GM19043 (cell line): ENCODE measurements around the gene TSPO.

Source experiments
- ATAC-seq: cut with Tn5 transposase; IDR thresholded peaks from one replicate; pipeline ENCODE4 v1.9.1; 2021; ENCODE audit warnings: low read depth; ENCODE audit not compliant: unreplicated experiment

Gene TSPO

DNA sequence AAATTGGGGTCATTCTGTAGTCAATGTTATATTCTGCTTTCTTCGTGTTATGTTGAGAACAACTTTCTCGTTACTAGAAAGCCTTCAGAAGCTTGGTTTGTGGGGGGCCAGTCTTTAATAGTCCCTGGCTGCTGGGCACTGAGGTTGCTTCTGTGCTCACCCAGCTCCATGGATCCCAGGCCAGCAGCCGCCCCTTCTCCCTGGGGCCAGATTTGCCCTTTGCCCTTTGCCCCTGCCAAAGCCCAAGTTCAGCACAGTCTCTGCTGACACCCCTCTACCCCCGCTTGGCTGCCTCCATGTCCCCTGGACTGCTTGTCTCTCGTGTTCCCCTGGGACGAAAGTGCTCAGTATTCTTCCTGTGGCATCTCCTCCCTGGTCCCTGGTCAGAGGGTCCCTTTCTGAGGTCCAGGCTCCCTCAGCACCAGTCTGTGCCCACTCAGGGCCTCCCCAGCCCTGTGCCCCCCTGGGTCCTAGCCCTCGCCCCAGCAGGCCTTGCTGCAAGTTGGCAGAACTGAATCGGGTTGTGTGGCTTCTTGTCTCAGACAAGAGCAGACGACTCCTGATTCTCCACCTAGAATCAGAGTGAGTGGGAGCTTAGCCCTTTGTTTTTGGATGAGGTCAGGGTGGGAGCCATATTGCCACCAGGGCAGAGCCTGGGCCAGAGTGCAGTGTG, 6.7 kb downstream of the TSPO start:
- ATAC-seq = no peak

DNA sequence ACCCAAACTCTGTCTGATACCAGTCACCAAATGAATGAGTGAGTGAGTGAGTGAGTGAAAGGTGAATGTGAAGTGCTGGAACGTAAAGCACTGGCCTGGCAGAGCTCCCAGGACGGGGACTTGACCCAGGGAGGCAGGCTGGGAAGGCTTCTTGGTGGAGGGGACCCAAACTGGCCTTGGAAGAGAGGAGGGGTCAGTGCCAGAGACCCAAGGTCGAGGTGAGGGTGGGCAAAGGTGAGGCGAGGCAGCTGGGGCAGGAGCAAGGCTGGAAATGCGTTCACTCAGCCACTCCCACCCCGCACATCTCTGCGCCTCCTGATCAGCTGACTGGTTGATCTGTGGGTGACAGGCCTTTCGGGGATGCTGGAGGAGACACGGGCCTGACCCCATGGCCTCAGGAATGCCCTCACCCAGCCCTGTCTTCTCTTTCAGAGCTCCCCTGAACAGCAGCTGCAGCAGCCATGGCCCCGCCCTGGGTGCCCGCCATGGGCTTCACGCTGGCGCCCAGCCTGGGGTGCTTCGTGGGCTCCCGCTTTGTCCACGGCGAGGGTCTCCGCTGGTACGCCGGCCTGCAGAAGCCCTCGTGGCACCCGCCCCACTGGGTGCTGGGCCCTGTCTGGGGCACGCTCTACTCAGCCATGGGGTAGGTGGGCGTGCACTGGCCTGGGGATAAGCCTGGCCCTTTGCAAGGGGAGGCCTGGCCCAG, 7.6 kb downstream of the TSPO start:
- ATAC-seq = no peak

DNA sequence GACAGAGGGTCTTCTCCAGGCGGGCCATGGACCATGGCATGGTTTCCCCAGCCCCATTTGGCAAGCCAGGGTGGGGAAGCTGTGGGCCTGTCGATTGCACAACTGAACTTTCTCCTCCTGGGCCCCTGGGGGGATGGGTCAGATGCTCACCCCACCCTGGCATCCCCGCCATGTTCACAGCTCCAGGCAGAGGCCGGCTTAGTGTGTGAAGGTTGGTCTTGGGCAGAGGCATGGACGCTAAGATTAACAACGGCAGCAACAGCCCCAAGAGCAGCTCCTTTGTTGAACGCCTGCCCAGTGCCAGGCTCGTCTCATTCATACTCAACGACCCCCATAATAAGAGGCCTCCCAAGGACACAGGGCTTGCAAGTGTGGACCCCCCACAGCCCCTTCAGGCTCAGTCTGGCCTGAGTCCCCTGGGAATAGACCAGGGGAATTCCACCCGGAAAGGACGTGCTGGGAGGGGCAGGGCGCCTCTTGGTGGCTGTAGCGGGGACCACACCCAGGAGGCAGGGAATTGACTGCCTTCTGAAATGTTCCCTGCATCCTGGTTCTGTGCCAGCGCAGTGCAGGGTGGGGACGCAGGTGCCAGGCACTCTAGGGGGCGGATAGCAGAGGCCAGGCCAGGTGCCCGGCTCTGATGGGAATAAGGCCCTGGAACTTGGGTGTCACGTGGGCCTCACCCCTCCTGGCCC, 8.3 kb downstream of the TSPO start:
- ATAC-seq = no peak

DNA sequence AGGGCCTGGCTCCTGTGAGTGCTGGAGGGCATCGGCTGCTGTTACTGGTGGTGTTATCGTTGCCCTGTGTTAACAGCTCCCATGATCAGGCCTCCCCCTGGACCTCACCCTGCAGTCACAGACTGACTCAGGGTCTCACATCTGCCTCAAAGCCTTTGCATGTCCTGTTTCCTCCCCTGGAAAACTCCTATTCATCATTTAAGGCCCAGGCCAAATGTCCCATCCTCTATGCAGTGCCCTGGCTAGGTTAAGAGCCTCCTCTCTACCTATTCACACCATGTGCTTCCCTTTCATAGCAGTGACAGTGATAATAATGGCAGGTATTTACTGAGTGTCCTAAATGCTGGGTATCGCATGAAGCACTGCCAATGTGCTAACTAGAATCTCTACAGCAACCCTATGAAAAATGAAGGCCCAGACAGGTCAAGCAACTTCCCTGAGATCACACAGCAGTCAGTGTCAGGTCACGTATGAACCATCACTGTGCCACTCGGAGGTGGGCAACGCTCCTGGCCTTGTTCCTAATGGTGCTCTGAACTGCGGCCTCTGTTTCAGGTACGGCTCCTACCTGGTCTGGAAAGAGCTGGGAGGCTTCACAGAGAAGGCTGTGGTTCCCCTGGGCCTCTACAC, 9.3 kb downstream of the TSPO start:
- no peak for ATAC-seq

DNA sequence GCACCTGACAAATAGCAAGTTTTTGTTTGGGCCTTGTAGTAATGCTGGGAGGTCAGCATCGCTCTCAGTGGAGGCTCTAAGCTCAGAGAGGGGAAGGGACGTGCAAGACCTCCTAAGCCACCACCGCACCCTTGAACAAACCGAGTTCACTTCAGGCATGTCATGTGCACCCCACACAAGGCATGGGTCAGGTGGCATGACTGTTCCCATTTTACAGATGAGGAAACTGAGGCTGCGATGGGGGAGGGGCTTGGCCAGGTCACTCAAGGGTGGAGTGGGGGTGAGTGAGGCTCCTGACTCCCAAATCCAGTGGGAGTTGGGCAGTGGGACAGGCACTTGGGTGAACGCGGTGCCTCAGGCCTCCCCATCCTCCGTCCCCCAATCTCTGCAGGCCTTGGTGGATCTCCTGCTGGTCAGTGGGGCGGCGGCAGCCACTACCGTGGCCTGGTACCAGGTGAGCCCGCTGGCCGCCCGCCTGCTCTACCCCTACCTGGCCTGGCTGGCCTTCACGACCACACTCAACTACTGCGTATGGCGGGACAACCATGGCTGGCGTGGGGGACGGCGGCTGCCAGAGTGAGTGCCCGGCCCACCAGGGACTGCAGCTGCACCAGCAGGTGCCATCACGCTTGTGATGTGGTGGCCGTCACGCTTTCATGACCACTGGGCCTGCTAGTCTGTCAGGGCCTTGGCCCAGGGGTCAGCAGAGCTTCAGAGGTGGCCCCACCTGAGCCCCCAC, 11.2 kb downstream of the TSPO start:
- no peak for ATAC-seq

DNA sequence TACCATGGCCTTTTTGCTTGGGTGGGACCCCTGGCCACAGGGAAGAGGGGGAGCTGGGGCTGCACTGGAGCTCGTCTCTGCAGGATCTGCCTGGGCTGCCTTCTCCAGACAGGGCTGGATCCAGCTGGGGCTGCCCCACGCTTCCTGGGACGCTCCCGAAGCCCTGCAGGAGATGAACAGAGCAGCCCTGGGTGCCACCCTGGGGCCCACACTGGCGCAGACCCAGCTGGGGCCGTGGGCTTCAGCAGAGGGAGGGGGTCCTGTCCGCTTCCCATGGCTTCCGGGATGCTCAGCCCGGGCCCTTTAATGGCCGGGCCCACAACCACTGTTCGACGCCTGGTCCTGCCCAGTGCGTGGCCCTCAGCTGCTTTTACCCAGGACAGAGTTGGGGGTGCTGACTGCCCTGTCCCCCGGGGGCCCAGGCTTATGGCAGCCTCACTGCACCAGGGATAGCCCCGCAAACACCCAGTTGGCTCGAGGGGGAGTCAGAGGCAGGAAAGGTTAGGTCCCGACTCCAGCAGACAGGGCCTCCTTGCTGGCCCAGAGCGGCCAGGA, 12.0 kb downstream of the TSPO start:
- no peak for ATAC-seq

DNA sequence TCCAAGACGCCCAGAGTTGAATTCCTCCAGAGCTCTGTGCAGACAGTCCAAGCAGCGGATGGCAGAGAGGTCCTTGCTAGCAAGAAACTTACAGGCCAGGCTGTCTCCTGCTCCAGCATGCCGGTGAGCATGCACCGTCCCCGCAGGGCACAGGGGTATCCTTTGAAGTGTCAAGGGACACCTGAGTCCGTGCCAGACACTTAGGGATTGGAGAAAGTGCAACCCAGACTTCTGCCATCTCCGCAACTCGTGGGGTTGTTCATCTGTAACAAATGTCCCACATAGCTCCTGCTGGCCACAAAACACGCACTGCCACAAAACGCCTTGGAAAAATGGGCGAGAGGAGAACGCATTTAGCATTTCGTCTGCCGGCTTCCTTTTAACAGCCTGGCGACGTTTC, 13.3 kb downstream of the TSPO start:
- no peak for ATAC-seq

DNA sequence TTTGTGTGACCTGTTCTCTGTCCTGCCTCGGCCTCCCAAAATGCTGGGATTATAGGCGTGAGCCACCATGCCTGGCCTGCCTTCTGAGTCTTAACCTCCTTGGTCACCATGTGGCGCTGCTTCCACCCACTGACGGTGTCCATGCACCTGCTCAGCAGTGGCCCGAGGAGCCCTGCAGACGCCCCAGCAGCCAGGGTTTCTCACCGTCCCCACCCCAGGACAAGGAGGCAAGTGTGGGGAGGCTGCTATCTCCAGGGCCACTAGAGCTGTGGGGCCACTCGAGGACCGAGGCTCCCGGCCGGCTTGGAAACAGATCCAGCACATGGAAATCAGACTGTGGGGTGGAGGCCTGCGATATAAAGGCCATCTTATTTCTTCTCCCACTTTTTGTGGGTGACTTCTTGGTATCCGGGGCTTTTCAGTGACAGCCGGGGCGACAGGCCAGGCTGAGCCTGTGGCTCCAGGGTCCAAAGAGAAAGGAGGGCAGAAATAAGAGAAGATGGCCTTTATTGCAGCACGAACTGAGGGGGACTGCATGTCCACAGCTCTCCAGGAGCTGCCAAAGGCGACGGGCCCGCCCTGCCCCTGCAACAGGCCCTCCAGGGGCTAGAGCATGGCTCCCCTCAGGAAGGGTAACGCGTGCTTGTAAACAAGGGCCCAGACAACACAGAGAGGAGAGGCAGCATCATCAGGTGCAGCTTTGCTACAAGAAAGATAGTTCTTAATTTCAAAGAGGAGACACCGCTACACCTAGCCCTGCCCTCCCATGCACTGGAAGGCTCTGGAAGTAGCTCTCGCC, 15.0 kb downstream of the TSPO start:
- ATAC-seq = no peak

DNA sequence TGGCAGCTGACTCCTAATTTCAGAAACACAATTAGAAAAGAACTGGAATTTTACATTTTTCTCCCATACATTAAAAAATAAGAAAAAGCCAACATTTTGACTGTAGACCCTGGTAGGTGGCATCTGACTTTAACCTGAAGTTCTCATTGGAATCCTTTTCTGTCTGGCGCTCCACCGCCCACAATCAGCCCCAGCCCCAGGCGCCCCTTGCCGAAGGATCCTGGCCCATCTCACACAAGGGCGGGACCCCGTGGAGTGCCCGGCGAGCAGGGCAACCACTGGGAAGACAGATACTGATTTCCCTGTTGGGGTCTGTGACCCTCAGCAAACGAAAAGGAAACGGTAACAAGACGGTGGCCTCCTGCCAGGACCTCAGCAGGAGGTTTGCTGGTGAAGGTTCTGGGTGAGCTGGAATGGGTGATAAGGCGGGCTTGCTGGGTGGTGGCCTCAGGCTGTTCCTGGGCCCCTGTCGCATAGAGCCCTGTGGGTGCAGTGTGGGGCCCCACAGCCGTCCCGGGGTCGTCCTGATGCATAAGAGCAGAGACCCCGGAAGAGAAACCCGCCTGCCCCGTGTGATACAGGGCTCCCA, 15.7 kb downstream of the TSPO start:
- ATAC-seq = no peak

DNA sequence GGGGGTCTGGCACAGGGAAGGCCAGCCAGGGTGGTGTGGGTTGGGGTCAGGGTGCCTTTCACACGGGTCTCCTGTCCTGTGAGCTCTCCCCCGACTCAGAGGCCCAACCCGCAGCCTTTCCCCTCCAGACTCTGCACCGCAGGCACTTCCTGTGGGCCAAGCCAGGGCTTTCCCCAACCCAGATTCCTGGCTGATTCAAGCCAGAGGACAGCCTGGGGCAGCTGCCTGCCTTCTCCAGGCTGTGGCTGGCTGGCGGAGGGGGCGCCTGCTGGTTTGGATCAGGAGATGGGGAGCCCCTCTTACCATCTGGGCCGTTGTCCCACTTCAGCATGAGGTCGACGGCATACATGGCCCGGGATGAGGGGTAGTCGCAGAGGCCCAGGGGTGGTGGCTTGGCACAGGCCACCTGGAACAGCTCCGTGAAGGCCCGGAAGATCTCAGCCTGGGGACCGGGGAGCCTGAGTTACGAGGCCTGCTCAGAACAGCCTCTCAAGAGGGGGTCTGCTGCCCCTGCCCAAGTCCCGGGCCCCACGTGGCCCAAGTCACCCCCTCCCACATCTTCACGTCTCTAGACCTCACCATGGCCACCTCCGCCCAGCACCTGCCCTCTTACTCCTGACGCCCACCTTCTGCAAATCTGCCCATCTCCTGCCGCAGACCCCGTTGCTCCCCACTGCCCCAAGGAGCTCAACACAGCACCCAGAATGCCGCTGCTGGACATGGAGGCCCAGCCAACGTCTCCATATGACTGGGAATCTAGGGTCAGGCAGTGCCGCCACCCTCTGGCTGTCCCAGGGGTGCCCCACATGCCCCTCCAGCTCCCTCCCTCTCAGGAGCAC, 17.3 kb downstream of the TSPO start:
- ATAC-seq = no peak

DNA sequence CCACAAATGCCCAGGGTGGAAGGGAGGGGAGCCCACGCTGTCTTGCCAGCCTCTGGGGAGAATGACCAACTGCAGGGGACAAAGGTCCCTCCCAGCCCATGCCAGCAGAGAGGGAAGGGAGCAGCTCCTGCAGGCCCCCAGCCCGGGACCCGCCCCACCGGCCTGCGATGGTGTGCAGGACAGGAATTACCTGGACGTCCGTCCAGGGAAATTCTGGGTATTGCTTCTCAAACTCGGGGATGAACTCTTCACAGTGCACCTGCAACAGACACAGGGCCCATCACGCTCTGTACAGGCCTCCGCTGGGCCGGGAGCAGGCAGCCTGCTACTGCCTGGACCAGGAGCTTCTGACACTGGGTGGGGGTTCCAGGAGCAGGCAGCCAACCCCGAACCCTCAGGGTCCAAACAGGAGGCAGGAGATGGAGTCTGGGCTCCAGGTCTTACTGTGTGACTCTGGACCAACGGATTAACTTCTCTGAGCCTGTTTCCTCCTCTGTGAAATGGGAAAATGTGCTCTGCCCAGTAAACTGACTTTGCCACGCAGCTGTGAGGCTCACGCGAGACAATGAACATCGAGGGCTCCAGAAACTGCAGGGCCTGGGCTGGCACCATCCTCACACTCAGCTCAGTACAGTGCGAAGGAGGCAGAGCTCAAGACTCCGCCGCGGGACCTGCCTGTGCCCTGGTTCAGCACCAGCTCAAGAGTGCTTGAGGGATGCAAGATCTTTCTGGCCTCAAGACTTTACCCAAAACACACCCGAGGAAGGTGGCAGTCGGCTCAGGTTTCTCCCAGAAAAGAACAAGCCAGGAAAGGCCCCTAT, 18.2 kb downstream of the TSPO start:
- no peak for ATAC-seq

DNA sequence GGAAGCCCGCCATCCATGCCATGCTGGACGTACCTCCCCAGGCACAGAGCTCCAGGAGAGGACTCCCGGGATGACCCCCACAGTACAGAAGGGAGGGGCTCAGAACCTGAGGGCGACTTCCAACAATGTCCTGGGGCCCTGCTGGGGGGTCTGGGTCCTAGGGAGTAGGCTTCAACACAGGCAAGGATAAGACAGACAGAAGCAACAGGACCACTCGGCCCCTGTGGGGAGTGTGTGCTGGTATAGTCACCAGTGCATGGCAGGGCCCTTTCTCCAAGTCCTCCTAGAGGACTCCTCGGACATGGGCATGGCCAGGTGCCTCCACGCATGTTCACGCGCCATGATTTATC, 18.7 kb downstream of the TSPO start:
- ATAC-seq = no peak

DNA sequence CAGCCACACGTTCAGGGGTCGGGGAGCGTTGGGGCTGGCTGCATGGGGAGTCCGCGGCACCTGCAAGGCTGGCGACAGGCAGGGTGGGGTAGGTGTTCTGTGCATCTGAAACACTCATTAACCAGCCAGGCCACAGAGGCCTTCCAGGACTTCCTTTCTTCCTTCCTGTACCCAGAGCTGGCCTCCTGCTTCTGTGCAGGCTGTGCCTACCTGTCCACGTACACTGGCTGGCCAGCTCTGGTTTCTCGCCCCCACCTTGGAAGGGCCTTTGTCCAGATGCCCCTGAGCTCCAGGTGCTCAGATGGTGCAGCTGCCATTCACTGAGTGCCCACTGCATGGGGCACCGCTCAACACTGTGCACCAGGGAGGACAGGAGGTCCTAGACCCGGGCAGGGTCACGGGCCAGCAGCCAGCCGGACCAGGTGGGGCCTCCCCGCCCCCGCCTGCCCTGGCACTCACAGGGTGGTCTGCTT, 19.7 kb downstream of the TSPO start:
- no peak for ATAC-seq

DNA sequence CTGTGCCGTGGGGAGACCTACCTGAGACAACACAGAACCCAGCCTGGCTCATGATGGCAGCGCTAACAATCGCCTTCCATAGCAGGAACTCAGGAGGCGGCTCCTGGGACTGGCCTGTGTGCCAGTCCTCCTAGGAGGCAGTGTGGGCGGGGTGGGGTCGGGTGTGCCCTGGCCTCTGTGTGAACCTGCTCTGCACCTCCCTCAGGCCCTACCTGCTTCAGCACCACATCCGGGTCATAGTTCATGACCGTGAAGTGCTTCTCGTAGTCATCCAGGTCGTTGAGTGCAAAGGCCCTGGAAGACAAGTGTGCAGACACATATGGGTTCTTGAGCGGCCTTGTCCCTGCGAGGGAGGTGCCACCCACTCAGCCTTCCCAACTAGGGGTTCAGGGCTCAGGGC, 20.2 kb downstream of the TSPO start:
- no peak for ATAC-seq

DNA sequence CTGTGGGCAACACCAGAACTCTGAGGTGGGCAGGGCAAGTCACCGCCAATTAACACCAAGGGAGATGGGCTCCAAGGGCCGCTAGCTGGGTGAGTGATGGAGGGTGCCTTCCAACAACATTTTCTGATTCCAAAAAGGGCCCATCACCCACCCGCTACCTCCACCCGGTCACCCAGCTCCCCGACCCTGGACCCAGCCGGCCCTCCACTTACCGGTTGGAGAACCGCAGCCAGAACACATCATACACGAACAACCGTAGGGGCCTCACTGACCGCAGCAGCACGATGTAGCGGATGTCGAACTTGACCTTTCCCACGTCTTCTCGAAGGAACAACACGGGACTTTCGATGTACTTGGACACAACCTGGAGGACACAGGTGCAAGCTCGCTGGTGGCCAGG, 20.8 kb downstream of the TSPO start:
- ATAC-seq = no peak

DNA sequence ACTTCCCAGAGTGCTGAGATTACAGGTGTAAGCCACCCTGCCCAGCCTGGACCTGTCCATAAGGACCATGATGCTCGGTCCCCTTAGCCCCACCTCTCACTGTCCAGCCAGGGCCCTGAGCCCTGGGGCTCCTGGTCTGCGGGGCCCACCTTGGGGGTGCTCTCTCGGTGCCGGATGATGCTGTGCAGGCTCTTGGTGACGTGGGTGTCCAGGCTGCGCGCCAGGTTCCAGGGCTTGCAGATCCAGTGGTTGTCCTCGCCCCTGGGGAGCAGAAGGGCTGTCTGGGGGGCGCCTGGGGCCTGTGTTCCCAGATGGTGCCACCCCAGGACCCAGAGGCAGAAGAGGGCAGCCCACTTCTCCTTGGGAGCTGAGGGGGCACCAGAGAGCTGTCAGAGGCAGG, 22.2 kb downstream of the TSPO start:
- ATAC-seq = no peak

DNA sequence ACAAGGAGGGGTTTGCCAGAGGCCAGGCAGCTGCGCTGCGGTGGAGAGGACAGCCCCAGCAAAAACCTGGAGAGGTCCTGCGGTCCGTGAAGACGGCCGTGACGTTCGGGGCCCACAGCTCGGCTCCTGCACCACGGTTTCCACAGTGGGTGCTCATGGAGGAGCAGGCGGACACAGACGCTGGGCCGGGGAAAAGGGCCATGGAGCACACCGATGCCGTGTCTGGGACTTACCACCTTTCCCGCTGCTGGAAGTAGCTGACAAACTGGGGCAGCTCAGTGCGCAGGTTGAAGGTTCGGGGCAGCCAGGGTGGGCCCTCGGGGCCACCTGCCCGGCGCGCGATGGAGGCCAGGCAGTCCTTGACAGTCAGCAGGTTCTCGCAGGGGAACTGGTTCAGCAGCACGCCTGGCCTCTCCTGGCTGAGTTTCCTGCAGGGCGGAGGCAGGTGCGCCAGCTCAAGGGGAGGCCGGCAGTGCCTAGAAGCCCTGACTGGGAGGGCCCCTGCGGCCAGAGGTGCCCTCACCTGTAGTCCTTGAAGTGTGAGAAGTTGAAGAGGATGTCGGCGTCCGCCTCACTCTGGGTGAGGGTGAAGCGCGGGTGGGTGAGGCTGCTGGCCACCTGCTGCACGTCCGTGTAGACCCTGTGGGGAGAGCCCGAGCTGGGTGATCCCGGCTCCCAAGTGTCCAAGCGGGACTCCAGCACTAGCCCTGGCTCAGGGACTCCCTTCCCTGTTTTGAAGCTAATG, 22.8 kb downstream of the TSPO start:
- no peak for ATAC-seq
